ENCODE measurements around the gene PRRC2B.
"Not testable (repeated sequence)": the region's sequence is repeated elsewhere in the genome, so short reads cannot be mapped to it uniquely, and the experiment has no call there.

PRRC2B gene

GRCh38 chr9:131511880-131512279 lies 118.0 kb downstream of the PRRC2B start:
- no peak overlapping the region for H3K4me3 ChIP-seq (ENCODE audit: low read depth, low read length)
- TF ChIP-seq, protein P1, sequence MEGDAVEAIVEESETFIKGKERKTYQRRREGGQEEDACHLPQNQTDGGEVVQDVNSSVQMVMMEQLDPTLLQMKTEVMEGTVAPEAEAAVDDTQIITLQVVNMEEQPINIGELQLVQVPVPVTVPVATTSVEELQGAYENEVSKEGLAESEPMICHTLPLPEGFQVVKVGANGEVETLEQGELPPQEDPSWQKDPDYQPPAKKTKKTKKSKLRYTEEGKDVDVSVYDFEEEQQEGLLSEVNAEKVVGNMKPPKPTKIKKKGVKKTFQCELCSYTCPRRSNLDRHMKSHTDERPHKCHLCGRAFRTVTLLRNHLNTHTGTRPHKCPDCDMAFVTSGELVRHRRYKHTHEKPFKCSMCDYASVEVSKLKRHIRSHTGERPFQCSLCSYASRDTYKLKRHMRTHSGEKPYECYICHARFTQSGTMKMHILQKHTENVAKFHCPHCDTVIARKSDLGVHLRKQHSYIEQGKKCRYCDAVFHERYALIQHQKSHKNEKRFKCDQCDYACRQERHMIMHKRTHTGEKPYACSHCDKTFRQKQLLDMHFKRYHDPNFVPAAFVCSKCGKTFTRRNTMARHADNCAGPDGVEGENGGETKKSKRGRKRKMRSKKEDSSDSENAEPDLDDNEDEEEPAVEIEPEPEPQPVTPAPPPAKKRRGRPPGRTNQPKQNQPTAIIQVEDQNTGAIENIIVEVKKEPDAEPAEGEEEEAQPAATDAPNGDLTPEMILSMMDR (IDR thresholded peaks at IDR 0.05; ENCODE audit: control insufficient read depth, extremely low read depth, insufficient read depth): no peak
- DNase-seq (ENCODE audit: low read depth): no peak

DNA sequence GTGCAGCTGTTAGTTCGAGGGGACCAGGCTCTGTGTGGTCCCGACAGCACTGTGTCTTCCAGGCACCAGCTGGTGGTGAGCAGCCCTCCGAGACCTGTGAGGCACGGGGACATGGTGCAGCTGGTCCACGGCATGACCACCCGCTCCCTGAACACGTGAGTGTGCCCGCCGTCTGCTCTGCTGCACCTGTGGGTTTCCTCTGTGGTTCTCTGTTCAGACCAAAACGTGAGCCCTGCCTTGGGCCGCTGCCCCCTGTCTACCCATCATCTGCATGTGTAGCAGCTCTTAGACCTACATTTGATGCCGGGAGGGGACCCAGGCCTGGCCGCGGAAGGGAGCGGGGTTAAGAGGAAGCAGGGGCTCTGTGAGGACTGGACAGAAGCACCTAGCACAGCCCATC lies 119.3 kb downstream of the PRRC2B start:
- TF ChIP-seq, protein P1 (IDR thresholded peaks at IDR 0.05; ENCODE audit: control insufficient read depth, extremely low read depth, insufficient read depth): no peak
- no peak overlapping the region for H3K4me3 ChIP-seq (ENCODE audit: low read depth, low read length)
- no peak for DNase-seq (ENCODE audit: low read depth)

DNA sequence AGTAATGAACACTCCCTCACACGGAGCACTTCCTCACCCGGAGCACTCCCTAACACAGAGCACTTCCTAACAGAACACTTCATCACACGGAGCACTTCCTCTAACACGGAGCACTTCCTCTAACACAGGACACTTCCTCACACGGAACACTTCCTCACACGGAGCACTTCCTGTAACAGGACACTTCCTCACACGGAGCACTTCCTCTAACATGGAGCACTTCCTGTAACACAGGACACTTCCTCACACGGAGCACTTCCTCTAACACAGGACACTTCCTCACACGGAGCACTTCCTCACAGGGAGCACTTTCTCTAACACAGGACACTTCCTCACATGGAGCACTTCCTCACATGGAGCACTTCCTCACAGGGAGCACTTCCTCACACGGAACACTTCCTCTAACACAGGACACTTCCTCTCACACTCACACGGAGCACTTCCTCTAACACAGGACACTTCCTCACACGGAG lies 121.7 kb downstream of the PRRC2B start:
- not testable (repeated sequence) for H3K4me3 ChIP-seq (ENCODE audit: low read depth, low read length); DNase-seq (ENCODE audit: low read depth)

- no peak overlapping the region for H3K4me3 ChIP-seq (ENCODE audit: low read depth, low read length)
- no peak for DNase-seq (ENCODE audit: low read depth)
- TF ChIP-seq, protein P1 (IDR thresholded peaks at IDR 0.05; ENCODE audit: control insufficient read depth, extremely low read depth, insufficient read depth): no peak
Observed at GRCh38 chr9:131516100-131516499, 122.2 kb downstream of the PRRC2B start.

GRCh38 chr9:131516930-131517329 lies 123.0 kb downstream of the PRRC2B start:
- H3K4me3 ChIP-seq (ENCODE audit: low read depth, low read length): no peak overlapping the region
- no peak for DNase-seq (ENCODE audit: low read depth)
- TF ChIP-seq, protein P1 (IDR thresholded peaks at IDR 0.05; ENCODE audit: control insufficient read depth, extremely low read depth, insufficient read depth): no peak

DNA sequence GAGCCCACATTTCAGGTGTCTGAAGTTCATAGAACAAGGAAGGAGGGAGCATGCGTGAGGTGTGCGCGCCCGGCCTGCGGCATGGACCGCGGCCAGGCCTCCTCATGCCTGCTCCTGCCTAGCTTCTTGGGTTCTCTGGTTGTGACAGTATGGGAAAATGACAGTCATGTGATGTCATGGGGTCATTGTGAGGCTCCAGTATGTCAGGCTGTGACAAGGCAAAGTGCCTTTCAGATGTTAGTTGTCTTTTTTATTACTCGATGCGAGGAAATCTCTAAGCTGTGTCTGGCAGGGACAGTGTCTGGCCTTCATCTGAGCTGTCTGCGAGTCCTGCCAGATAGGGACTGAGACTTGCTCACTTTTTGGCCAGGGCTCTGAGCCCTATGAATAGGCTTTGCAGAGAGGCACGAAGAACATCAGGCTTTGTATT lies 123.9 kb downstream of the PRRC2B start:
- TF ChIP-seq, protein P1 (IDR thresholded peaks at IDR 0.05; ENCODE audit: control insufficient read depth, extremely low read depth, insufficient read depth): no peak
- DNase-seq (ENCODE audit: low read depth): no peak
- no peak overlapping the region for H3K4me3 ChIP-seq (ENCODE audit: low read depth, low read length)

GRCh38 chr9:131518553-131518952 lies 124.7 kb downstream of the PRRC2B start:
- no peak overlapping the region for H3K4me3 ChIP-seq (ENCODE audit: low read depth, low read length)

More at GRCh38 chr9:131518553-131518952, 124.7 kb downstream of the PRRC2B start:
- TF ChIP-seq, protein P1 (IDR thresholded peaks at IDR 0.05; ENCODE audit: control insufficient read depth, extremely low read depth, insufficient read depth): no peak
- no peak for DNase-seq (ENCODE audit: low read depth)

Data from LNCaP clone FGC (cell line).